Measurements from ENCODE around the gene NFE2L2.
"Not testable (repeated sequence)": the region's sequence is repeated elsewhere in the genome, so short reads cannot be mapped to it uniquely, and the experiment has no call there.

The NFE2L2 gene

DNA sequence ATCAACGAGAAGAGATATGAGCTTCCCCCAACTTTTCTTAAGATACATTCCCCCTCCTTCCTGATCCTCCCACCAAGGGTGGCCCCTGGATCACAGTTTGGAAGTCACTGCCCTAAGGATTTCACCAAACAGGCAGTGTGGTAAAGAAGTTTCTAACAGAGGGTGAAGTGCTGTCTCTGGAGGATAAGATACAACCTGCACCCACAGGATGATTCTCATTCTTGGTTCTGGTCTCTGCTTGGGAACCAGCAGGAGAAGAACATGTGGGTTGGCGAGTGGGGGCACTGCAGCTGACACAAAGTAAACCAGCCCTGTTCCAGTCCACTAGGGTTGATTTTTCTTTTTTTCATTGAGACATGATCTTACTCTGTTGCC lies 9.3 kb downstream of the NFE2L2 start:
- no peak for DNase-seq

GRCh38 chr2:177254433-177255226 lies 9.9 kb downstream of the NFE2L2 start:
- peak; percentile 35 for DNase-seq

GRCh38 chr2:177253704-177254103 lies 10.8 kb downstream of the NFE2L2 start:
- no peak for DNase-seq

DNA sequence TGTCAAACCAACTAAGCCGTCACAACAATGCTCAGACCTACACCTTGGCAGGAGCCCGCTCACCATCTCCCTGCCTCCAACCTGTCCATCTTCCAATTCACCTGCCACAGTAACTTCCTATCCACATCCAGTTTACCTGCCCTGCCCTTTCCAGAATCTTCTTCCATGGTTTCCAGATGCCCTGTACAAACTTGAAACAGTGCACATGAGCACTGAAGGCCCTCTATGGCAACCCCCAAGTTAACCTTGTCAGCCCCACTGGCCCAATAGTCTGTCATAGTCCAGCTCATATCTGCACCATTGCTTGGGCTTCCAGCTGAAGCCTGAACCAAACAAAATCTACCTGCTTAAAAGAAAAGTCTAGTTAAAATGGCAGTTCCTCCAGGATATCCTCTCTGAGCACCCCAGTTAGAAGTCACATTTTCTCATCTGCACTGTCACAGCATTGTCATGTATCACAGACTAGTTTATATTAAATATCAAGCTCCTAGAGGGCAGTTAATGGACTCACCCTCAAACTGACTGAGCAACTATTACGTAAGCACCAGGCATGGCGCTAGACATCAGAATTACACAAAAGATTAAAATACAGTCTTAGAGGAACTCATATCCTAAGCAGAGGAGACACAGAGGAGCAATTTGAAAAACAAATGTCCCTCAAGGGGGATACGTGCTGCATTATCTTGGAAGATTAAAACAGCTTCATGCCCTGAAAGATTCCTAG lies 11.6 kb downstream of the NFE2L2 start:
- DNase-seq = no peak

GRCh38 chr2:177251165-177251542 lies 13.4 kb downstream of the NFE2L2 start:
- DNase-seq = no peak

DNA sequence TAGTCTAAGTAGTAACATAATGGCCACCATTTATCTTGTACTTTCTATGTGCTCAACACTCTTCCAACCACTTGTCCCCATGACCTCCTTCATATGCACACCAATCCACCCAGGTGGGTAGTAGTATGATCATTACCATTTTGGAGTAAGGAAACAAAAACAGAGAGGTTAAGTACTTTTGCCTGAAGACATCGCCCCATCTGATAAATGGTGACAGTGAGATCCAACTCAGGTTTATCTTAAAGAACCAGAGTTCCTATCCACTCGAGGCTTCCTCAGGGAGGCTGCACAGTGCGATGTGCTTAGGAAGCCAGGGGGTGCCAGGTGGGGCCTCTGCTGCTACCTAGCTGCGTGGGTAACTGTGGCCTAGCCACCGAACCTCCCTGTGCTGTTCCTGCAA lies 14.1 kb downstream of the NFE2L2 start:
- no peak for DNase-seq

- no peak for DNase-seq
These were observed 15.5 kb downstream of the NFE2L2 start for GRCh38 chr2:177249038-177249437.

- DNase-seq = no peak
These were observed 16.7 kb downstream of the NFE2L2 start for GRCh38 chr2:177247693-177248262.

- not testable (repeated sequence) for DNase-seq
These were observed 17.9 kb downstream of the NFE2L2 start for GRCh38 chr2:177246523-177247030.

- DNase-seq = no peak
These were observed 18.5 kb downstream of the NFE2L2 start for GRCh38 chr2:177246000-177246399.

GRCh38 chr2:177245010-177245422 lies 19.5 kb downstream of the NFE2L2 start:
- no peak for DNase-seq

GRCh38 chr2:177244244-177244771 lies 20.2 kb downstream of the NFE2L2 start:
- DNase-seq = no peak

- no peak for DNase-seq
These were observed 21.1 kb downstream of the NFE2L2 start for GRCh38 chr2:177243476-177243875.

DNA sequence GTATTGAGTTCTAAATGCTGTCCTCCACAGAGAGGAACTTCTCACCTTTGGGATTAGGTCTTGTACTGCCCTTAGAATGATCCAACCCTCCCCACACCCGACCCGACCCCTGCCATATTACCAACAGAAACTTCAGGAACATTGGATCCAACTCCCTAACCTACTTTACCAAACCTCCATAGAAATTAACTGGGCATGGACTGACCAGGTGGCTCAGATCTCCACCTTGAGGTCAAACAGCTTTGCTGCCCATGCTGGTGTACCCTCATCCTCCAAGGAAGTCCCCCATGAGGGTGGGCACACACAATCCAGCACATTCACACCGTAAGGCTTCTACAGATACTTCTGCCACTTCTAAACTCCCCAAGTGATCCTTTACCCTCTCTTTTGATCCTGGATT lies 21.5 kb downstream of the NFE2L2 start:
- no peak for DNase-seq

DNA sequence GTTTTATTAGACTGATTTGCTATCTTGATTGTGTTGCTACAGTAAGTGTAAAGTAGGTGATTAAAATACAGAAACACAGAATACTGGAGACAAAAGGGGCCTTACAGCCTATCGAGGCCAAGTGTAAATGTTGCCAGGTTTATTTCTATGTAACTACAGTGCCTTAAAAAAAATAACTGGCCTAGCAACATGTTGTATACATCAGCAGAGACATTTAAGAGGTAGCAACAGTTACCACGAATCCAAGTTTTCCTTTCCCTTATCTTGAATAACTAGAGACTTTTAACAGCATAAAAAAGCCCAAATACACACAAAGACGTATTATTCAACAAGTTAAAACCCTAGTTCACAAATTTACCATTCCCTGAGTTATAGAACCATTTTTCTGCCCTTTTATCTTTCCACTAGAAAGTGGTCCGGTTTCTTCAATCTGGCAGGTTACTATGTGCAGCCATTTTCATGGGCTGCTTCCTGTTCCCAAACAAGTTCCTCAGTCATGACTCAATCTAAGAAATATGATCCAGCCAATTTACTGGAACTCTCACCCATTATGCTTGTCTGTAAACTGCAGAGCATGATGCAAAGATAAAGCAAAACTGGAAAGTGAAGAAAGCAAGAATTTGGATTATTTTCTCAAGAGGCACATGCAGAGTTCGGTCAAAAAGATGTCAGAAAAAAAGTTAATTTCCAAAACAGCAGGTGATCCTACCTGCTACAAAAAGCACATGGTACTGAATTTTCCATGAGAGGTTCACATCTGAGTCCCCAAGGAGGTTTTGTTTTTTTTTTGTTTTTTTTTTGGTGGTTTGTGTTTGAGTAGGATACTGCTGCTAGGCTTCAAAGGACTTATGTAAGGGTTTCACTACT lies 22.2 kb downstream of the NFE2L2 start:
- DNase-seq = peak; percentile 19

GRCh38 chr2:177241711-177242120 lies 22.8 kb downstream of the NFE2L2 start:
- no peak for DNase-seq

- DNase-seq = peak; percentile 72
These were observed 24.4 kb downstream of the NFE2L2 start for GRCh38 chr2:177239932-177240630.

DNA sequence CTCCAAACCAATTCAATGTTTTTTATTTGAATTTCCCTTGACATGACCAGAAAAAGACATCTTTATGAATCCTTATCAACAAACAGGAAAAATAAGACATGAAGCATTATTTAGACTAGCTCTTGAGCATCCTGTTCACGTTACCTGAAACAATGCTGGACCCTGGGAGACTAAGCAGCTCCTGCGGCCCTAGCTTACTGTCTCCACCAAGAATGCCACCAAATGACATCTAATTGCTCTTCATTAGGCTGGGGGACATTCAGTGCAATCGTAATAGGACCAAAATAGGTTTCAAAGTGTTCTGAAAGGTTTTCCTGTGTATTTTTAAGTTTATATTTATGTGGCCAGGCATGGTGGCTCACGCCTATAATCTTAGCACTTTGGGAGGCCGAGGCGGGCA lies 25.5 kb downstream of the NFE2L2 start:
- DNase-seq = no peak

GRCh38 chr2:177237932-177238331 lies 26.6 kb downstream of the NFE2L2 start:
- DNase-seq = no peak

- DNase-seq = no peak
These were observed 28.6 kb downstream of the NFE2L2 start for GRCh38 chr2:177235855-177236437.

GRCh38 chr2:177234267-177234666 lies 30.3 kb downstream of the NFE2L2 start:
- peak; percentile 49 for DNase-seq
